Sigmoid colon (tissue), 7 donors: Measurements from ENCODE around the gene ABRACL. TPM values are rescaled to one million over a fixed set of nuclear protein-coding genes. Genes with fewer than 3 reads are reported as not detected.
A peak's percentile ranks its signal among the peaks of the same experiment; 100 is the strongest.

Experiments
- DNase-seq: peaks from one replicate; pipeline ENCODE4 v3.0.0-alpha.2; 2019
- H3K27ac ChIP-seq, 4 donors: fragments of 200-600 bp; sonication (generic); one replicate each; pipeline ENCODE4 v1.5.1; 2016 to 2019; ENCODE audit warnings: mild to moderate bottlenecking in 1 of 4
- H3K27me3 ChIP-seq, 3 donors: fragments of 200-600 bp; sonication (generic); one replicate each; pipeline ENCODE4 v1.5.1; 2019; ENCODE audit warnings: mild to moderate bottlenecking in 1 of 3
- H3K36me3 ChIP-seq, 4 donors: fragments of 200-600 bp; sonication (generic); one replicate each; pipeline ENCODE4 v1.5.1; 2016 to 2019
- H3K4me1 ChIP-seq, 4 donors: fragments of 200-600 bp; sonication (generic); one replicate each; pipeline ENCODE4 v1.5.1; 2017 to 2019
- H3K4me3 ChIP-seq, 4 donors: fragments of 200-600 bp; sonication (generic); one replicate each; pipeline ENCODE4 v1.5.1; 2017 to 2019; ENCODE audit warnings: mild to moderate bottlenecking in 2 of 4, moderate library complexity in 1 of 4
- H3K9me3 ChIP-seq, 4 donors: fragments of 200-600 bp in 3 of 4; sonication (generic) in 3 of 4; one replicate each; pipeline versions ENCODE4 v1.5.1 to v1.6.1; 2013 to 2019
- CTCF ChIP-seq, 4 experiments: fragments of 450-650 bp in 3 of 4; fragments of 200-600 bp in 1 of 4; IDR thresholded peaks; one replicate each; pipeline ENCODE4 v1.5.1; 2016 to 2019; ENCODE audit warnings: antibody characterized with exemption in 4 of 4, mild to moderate bottlenecking in 3 of 4, moderate library complexity in 2 of 4
- EP300 ChIP-seq, 4 donors: sonication (generic); formaldehyde crosslinking; IDR thresholded peaks; one replicate each; pipeline ENCODE4 v1.6.1; 2017; ENCODE audit warnings: antibody characterized with exemption in 4 of 4
- POLR2A ChIP-seq, 2 donors: fragments of 450-650 bp; IDR thresholded peaks; one replicate each; pipeline ENCODE4 v1.6.1; 2016; ENCODE audit warnings: antibody characterized with exemption in 2 of 2, mild to moderate bottlenecking in 2 of 2, moderate library complexity in 2 of 2
- POLR2AphosphoS5 ChIP-seq, 4 donors: sonication (generic); formaldehyde crosslinking; IDR thresholded peaks; one replicate each; pipeline ENCODE4 v1.6.1; 2017; ENCODE audit warnings: antibody characterized with exemption in 4 of 4
- WGBS, 2 donors: extraction: QIAGEN DNeasy Blood & Tissue Kit; methylation state at CpG; one replicate each; pipeline ENCODE4 v1.1.7; 2013; 5-methylcytosine and 5-hydroxymethylcytosine counted together
- intact Hi-C: fragments of 100-400 bp; cut with DNase I; formaldehyde crosslinking; loops from one replicate; pipeline ENCODE4 v1.15.1; 2023
- polyA plus RNA-seq, 3 donors: library from polyadenylated mRNA; stranded (reverse); fragments of 200-250 nt; gene quantifications; one replicate each; pipeline ENCODE4 v1.2.3, GENCODE V29; 2013
- total RNA-seq, 4 donors: library from RNA; depleted of rRNA; stranded (reverse); fragments of >200 nt; gene quantifications; one replicate each; pipeline ENCODE4 v1.1.0, GENCODE V29; 2016
- donor health status: healthy with polysubstance abuse.
- donor health status: Bipolar disorder and iron deficiency.
- donor health status: healthy.

Gene ABRACL
- total and polyA plus RNA-seq, 7 donors = 6.8 to 529 (median 7.7) TPM

- H3K36me3 ChIP-seq = no peaks in the 10 kb centered on the region
- peaks cover 0 to 20% (median 8%) of the 10 kb centered on the region in 4 donors for H3K4me1 ChIP-seq
- no peaks in the 10 kb centered on the region for H3K9me3 ChIP-seq
- H3K27ac ChIP-seq = peak overlapping the region in 3 of 4 donors; percentile 86 to 92 (median 86)
- H3K27me3 ChIP-seq = no peaks in the 10 kb centered on the region
- DNase-seq = no peak
- TF ChIP-seq POLR2AphosphoS5 (IDR thresholded peaks at IDR 0.05) = no peak
- no peak for TF ChIP-seq EP300 (IDR thresholded peaks at IDR 0.05)
- TF ChIP-seq POLR2A (IDR thresholded peaks at IDR 0.05) = no peak
- TF ChIP-seq CTCF (IDR thresholded peaks at IDR 0.05) = no peak
- intact Hi-C loops = loop anchor here (2.0 kb wide), 2 partner anchors 39 to 107 kb away; partner anchors contain the start of genes HECA and REPS1
- WGBS, 2 donors = 6 to 12% methylated on average over 10 of the region's 10 CpGs
- peak overlapping the region; percentile 74 to 96 (median 88) for H3K4me3 ChIP-seq
Observed at GRCh38 chr6:139027620-139028182, 844 bp upstream of the ABRACL start.

- 1 to 2% methylated on average over 14 of the region's 14 CpGs for WGBS, 2 donors
- no peak for DNase-seq
- Histone ChIP-seq H3K27me3 (no peaks in the 10 kb centered on the region), H3K4me1 (peaks cover 0 to 20% (median 8%) of the 10 kb centered on the region in 4 donors), H3K27ac (peak overlapping the region; percentile 77 to 92 (median 86)), H3K36me3 (no peaks in the 10 kb centered on the region), H3K9me3 (no peaks in the 10 kb centered on the region), H3K4me3 (peak overlapping the region; percentile 74 to 96 (median 88))
- intact Hi-C loops = loop anchor here (2.0 kb wide), 2 partner anchors 39 to 107 kb away; partner anchors contain the start of genes HECA and REPS1
- TF ChIP-seq POLR2A (IDR thresholded peaks at IDR 0.05) = no peak
- peak in 1 of 4 donors; percentile 21 for TF ChIP-seq POLR2AphosphoS5 (IDR thresholded peaks at IDR 0.05)
- TF ChIP-seq EP300 (IDR thresholded peaks at IDR 0.05) = no peak
- TF ChIP-seq CTCF (IDR thresholded peaks at IDR 0.05) = no peak
Observed at GRCh38 chr6:139028215-139028657, 309 bp upstream of the ABRACL start.

- Histone ChIP-seq H3K4me1 (peaks cover 0 to 20% (median 8%) of the 10 kb centered on the region in 4 donors), H3K9me3 (no peaks in the 10 kb centered on the region), H3K27ac (peak overlapping the region; percentile 77 to 92 (median 86)), H3K4me3 (peak overlapping the region; percentile 74 to 96 (median 88)), H3K27me3 (no peaks in the 10 kb centered on the region), H3K36me3 (peaks cover 0 to 4% (median 0%) of the 10 kb centered on the region in 4 donors)
- TF ChIP-seq POLR2AphosphoS5 (IDR thresholded peaks at IDR 0.05) (peak in 3 of 4 donors; percentile 19 to 30 (median 27)), EP300 (IDR thresholded peaks at IDR 0.05) (no peak)
- 4 to 5% methylated on average over 44 of the region's 44 CpGs for WGBS, 2 donors
- DNase-seq = peak; percentile 83
- intact Hi-C loops = loop anchor here (2.0 kb wide), 2 partner anchors 41 to 105 kb away; partner anchors contain the start of genes HECA and REPS1
Observed at GRCh38 chr6:139029470-139030227, 1.1 kb downstream of the ABRACL start.

GRCh38 chr6:139030228-139030963 lies 1.9 kb downstream of the ABRACL start:
- no peaks in the 10 kb centered on the region for H3K27me3 ChIP-seq
- no peak for DNase-seq
- H3K4me3 ChIP-seq = peak overlapping the region in 3 of 4 donors; percentile 74 to 96 (median 86)
- TF ChIP-seq CTCF (IDR thresholded peaks at IDR 0.05) = no peak
- no peak for TF ChIP-seq POLR2AphosphoS5 (IDR thresholded peaks at IDR 0.05)
- no peak for TF ChIP-seq POLR2A (IDR thresholded peaks at IDR 0.05)
- no peak for TF ChIP-seq EP300 (IDR thresholded peaks at IDR 0.05)
- intact Hi-C loops = no loop called here
- 45 to 71% methylated on average over 9 of the region's 9 CpGs for WGBS, 2 donors
- peaks cover 0 to 4% (median 0%) of the 10 kb centered on the region in 4 donors for H3K36me3 ChIP-seq
- peaks cover 0 to 20% (median 8%) of the 10 kb centered on the region in 4 donors for H3K4me1 ChIP-seq
- H3K27ac ChIP-seq = peak overlapping the region in 3 of 4 donors; percentile 86 to 92 (median 86)
- H3K9me3 ChIP-seq = no peaks in the 10 kb centered on the region
